ENCODE results near the gene AGR3.

Gene AGR3

DNA sequence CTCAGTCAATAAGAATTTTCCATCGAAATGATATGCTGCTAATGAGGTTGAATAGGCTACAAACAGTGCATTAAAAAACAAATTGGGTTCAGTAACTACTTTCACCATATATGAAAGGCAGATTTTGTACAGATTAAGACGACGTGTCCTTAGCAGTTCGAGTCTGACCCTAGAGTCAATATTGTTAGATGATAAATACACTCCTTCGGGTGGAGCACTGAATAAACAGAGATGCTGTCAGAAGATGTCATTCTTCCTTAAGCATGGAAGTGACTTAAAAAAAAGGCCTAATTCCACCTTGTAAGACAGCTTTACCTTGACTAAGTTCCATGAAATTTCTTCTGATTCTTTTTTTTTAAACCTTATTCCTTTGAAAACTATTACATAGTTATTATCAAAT, 71.2 kb downstream of the AGR3 start:
- H3K27me3 Mint-ChIP-seq: peaks cover 0 to 30% of the 10 kb centered on the region in 2 donors
- no peak overlapping the region for H3K27ac Mint-ChIP-seq
- no peaks in the 10 kb centered on the region for H3K4me1 Mint-ChIP-seq (ENCODE audit: low read depth in 2 of 2)
- H3K36me3 Mint-ChIP-seq (ENCODE audit: insufficient read depth): no peaks in the 10 kb centered on the region
- no peak for ATAC-seq (replicated peaks)
- H3K4me3 Mint-ChIP-seq: no peak overlapping the region
- DNase-seq: no peak
- H3K9me3 Mint-ChIP-seq: no peaks in the 10 kb centered on the region

DNA sequence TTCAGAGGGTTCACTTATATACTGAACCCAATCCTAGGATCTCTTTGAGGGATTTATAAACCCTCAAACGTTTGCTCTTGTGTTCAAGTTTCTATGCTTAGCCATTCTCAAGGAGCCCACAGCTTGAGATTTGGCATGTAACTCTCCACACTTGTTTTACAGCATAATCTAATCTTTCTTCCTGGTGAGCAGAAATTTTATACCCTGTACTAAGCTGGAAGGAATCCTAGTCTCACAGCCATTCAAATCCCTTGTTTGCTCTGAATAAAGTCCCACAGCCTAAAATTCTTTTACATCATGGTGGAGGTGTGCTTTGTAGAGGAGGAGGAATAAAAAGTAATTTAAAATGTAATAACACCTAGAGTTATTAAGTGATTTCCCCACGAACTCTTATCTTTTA, 71.7 kb downstream of the AGR3 start:
- no peak overlapping the region for H3K4me3 Mint-ChIP-seq
- ATAC-seq (replicated peaks): no peak
- no peaks in the 10 kb centered on the region for H3K9me3 Mint-ChIP-seq
- H3K27me3 Mint-ChIP-seq: peaks cover under 1 to 26% of the 10 kb centered on the region in 2 donors
- H3K36me3 Mint-ChIP-seq (ENCODE audit: insufficient read depth): no peaks in the 10 kb centered on the region
- DNase-seq: no peak
- no peaks in the 10 kb centered on the region for H3K4me1 Mint-ChIP-seq (ENCODE audit: low read depth in 2 of 2)
- no peak overlapping the region for H3K27ac Mint-ChIP-seq

All from effector memory CD8-positive, alpha-beta T cell (primary cell).